HEK293 (cell line): ENCODE results near the gene CFAP90.

Source experiments
- CTCF ChIP-seq: fragments of 450-650 bp; formaldehyde crosslinking; IDR thresholded peaks from 2 replicates; pipeline ENCODE4 v1.5.1; 2016; ENCODE audit warnings: missing biosample characterization, missing genetic modification characterization
- GLI4 ChIP-seq: fragments of 450-650 bp; formaldehyde crosslinking; IDR thresholded peaks from 2 replicates; pipeline ENCODE4 v1.5.1; 2016; ENCODE audit warnings: missing biosample characterization, missing genetic modification characterization
- GLIS2 ChIP-seq: fragments of 450-650 bp; formaldehyde crosslinking; IDR thresholded peaks from 2 replicates; pipeline ENCODE4 v1.5.1; 2016; ENCODE audit warnings: missing biosample characterization, missing genetic modification characterization
- PRDM1 ChIP-seq: fragments of 450-650 bp; formaldehyde crosslinking; IDR thresholded peaks from 2 replicates; pipeline ENCODE4; 2016; ENCODE audit warnings: missing biosample characterization, missing genetic modification characterization
- PRDM2 ChIP-seq: fragments of 450-650 bp; formaldehyde crosslinking; IDR thresholded peaks from 2 replicates; pipeline ENCODE4 v1.5.1; 2016; ENCODE audit warnings: missing biosample characterization, missing genetic modification characterization, borderline replicate concordance
- YY1 ChIP-seq: fragments of 450-650 bp; formaldehyde crosslinking; IDR thresholded peaks from 2 replicates; pipeline ENCODE4 v1.5.1; 2018; ENCODE audit warnings: missing biosample characterization, missing genetic modification characterization
- ZBTB21 ChIP-seq: fragments of 450-650 bp; formaldehyde crosslinking; IDR thresholded peaks from 2 replicates; pipeline ENCODE4 v1.5.1; 2017; ENCODE audit warnings: missing biosample characterization, missing genetic modification characterization
- ZBTB44 ChIP-seq: fragments of 450-650 bp; IDR thresholded peaks from 2 replicates; pipeline ENCODE4 v1.5.1; 2018; ENCODE audit warnings: missing biosample characterization, mild to moderate bottlenecking, missing genetic modification characterization
- ZNF274 ChIP-seq, 2 experiments: fragments of 200-500 bp in 1 of 2; fragments of 450-650 bp in 1 of 2; sonication (Bioruptor generic) in 1 of 2; formaldehyde crosslinking in 1 of 2; IDR thresholded peaks; 2 replicates each; pipeline versions ENCODE4 v1.5.1 to v1.6.1; 2014 to 2016; ENCODE audit warnings: borderline replicate concordance in 1 of 2, inconsistent platforms in 1 of 2, low read length in 1 of 2, missing biosample characterization in 1 of 2, missing genetic modification characterization in 1 of 2
- ZNF510 ChIP-seq: fragments of 450-650 bp; formaldehyde crosslinking; IDR thresholded peaks from 2 replicates; pipeline ENCODE4 v1.5.1; 2018; ENCODE audit warnings: mild to moderate bottlenecking, missing genetic modification characterization, missing biosample characterization; ENCODE audit not compliant: insufficient replicate concordance
- ZNF521 ChIP-seq: fragments of 450-650 bp; formaldehyde crosslinking; IDR thresholded peaks from 2 replicates; pipeline ENCODE4 v1.5.1; 2017; ENCODE audit warnings: missing biosample characterization, mild to moderate bottlenecking, missing genetic modification characterization
- ZNF626 ChIP-seq: fragments of 450-650 bp; sonication (Bioruptor Pico); formaldehyde crosslinking; IDR thresholded peaks from 2 replicates; pipeline ENCODE4 v1.5.1; 2018; ENCODE audit warnings: missing biosample characterization, missing genetic modification characterization, inconsistent platforms
- ZNF677 ChIP-seq: fragments of 450-650 bp; IDR thresholded peaks from 2 replicates; pipeline ENCODE4 v1.5.0; 2018; ENCODE audit warnings: missing biosample characterization, mild to moderate bottlenecking, missing genetic modification characterization, moderate library complexity
- TF ChIP-seq, protein P1 (sequence below): sonication (generic); formaldehyde crosslinking; IDR thresholded peaks from 2 replicates; pipeline ENCODE4 v1.8.1; 2022; ENCODE audit warnings: mild to moderate bottlenecking, moderate library complexity, missing genetic modification reagents

GRCh38 chr5:7875151-7875550 lies 24.2 kb upstream of the CFAP90 start:
- TF ChIP-seq ZBTB44 (no peak), CTCF (tag by site-specific recombination) (no peak), ZNF626 (no peak), PRDM2 (tag by site-specific recombination) (no peak), PRDM1 (tag by site-specific recombination) (no peak), YY1 (no peak), ZNF510 (tag by site-specific recombination) (no peak), ZBTB21 (tag by site-specific recombination) (no peak), ZNF677 (tag by site-specific recombination) (no peak), ZNF521 (tag by site-specific recombination) (no peak), ZNF274 (IDR thresholded peaks at IDR 0.05; ENCODE audit: low read length) (no peak), ZNF274 (tag by site-specific recombination; IDR thresholded peaks at IDR 0.05; ENCODE audit: borderline replicate concordance) (no peak), GLI4 (tag by site-specific recombination) (no peak), GLIS2 (tag by site-specific recombination) (no peak)
- TF ChIP-seq, protein P1, sequence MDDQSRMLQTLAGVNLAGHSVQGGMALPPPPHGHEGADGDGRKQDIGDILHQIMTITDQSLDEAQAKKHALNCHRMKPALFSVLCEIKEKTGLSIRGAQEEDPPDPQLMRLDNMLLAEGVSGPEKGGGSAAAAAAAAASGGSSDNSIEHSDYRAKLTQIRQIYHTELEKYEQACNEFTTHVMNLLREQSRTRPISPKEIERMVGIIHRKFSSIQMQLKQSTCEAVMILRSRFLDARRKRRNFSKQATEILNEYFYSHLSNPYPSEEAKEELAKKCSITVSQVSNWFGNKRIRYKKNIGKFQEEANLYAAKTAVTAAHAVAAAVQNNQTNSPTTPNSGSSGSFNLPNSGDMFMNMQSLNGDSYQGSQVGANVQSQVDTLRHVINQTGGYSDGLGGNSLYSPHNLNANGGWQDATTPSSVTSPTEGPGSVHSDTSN (CRISPR knock-in tag), result no peak
